ENCODE results near the gene UBE2C. TPM values are rescaled to one million over a fixed set of nuclear protein-coding genes. Genes with fewer than 3 reads are reported as not detected.
"Not testable (repeated sequence)": the region's sequence is repeated elsewhere in the genome, so short reads cannot be mapped to it uniquely, and the experiment has no call there.

UBE2C gene
- polyA plus RNA-seq, 12 donors: 19.8 to 66.7 (median 30.8) TPM; not detected in 1

- DNase-seq: no peak
Observed at GRCh38 chr20:45827712-45828111, 15.3 kb downstream of the UBE2C start.

GRCh38 chr20:45828589-45828988, 16.1 kb downstream of the UBE2C start:
- no peak for DNase-seq

GRCh38 chr20:45829673-45830106, 17.2 kb downstream of the UBE2C start:
- DNase-seq: not testable (repeated sequence)

- no peak for DNase-seq
Observed at GRCh38 chr20:45832619-45833018, 20.2 kb downstream of the UBE2C start.

GRCh38 chr20:45833030-45833882, 20.8 kb downstream of the UBE2C start, which contains the start of gene SNX21:
Gene SNX21 (plus strand): TSS chr20:45833799. CDS start chr20:45833920, 121 bp downstream.
- peak; percentile 73 for DNase-seq

- DNase-seq: peak; percentile 83
Observed at GRCh38 chr20:45833883-45834796, 21.7 kb downstream of the UBE2C start.

GRCh38 chr20:45834797-45835161, 22.3 kb downstream of the UBE2C start:
- DNase-seq: no peak

- DNase-seq: no peak
Observed at GRCh38 chr20:45835329-45835765, 22.9 kb downstream of the UBE2C start.

GRCh38 chr20:45835825-45836224, 23.4 kb downstream of the UBE2C start:
- DNase-seq: no peak

GRCh38 chr20:45836841-45837240, 24.4 kb downstream of the UBE2C start:
- no peak for DNase-seq

- no peak for DNase-seq
Observed at GRCh38 chr20:45840700-45841198, 28.3 kb downstream of the UBE2C start.

- no peak for DNase-seq
Observed at GRCh38 chr20:45841407-45842129, 29.1 kb downstream of the UBE2C start.

- no peak for DNase-seq
Observed at GRCh38 chr20:45842169-45842812, 29.8 kb downstream of the UBE2C start.

- no peak for DNase-seq
Observed at GRCh38 chr20:45843506-45843905, 31.1 kb downstream of the UBE2C start.

GRCh38 chr20:45845452-45845851, 33.0 kb downstream of the UBE2C start:
- no peak for DNase-seq

GRCh38 chr20:45848421-45848820, 36.0 kb downstream of the UBE2C start:
- no peak for DNase-seq

GRCh38 chr20:45848969-45849582, 36.6 kb downstream of the UBE2C start:
- DNase-seq: no peak

GRCh38 chr20:45850238-45850637, 37.8 kb downstream of the UBE2C start:
- DNase-seq: no peak

- DNase-seq: no peak
Observed at GRCh38 chr20:45850926-45851325, 38.5 kb downstream of the UBE2C start.

- no peak for DNase-seq
Observed at GRCh38 chr20:45851501-45851900, 39.1 kb downstream of the UBE2C start.

- no peak for DNase-seq
Observed at GRCh38 chr20:45852326-45852725, 39.9 kb downstream of the UBE2C start.

Data from muscle of arm (tissue), 12 donors.